GM18870 (cell line): ENCODE results near the gene PPRC1.

ENCODE experiments used
- ATAC-seq: cut with Tn5 transposase; IDR thresholded peaks from one replicate; pipeline ENCODE4 v1.9.1; 2021; ENCODE audit warnings: moderate library complexity; ENCODE audit not compliant: unreplicated experiment

The PPRC1 gene

GRCh38 chr10:102147561-102147960 is 14.7 kb downstream of the PPRC1 start:
- no peak for ATAC-seq

GRCh38 chr10:102148275-102148674 is 15.4 kb downstream of the PPRC1 start:
- no peak for ATAC-seq

GRCh38 chr10:102150970-102151773 is 18.3 kb downstream of the PPRC1 start:
- ATAC-seq: no peak

GRCh38 chr10:102151774-102152544 is 19.1 kb downstream of the PPRC1 start, which contains the start of gene NOLC1:
TSS of gene NOLC1 (plus strand) at chr10:102152389. CDS start at chr10:102152411, 22 bp downstream.
- ATAC-seq: peak; percentile 87

- ATAC-seq: peak; percentile 16
These were observed 19.7 kb downstream of the PPRC1 start for GRCh38 chr10:102152545-102152890.

GRCh38 chr10:102153093-102153620 is 20.3 kb downstream of the PPRC1 start:
- ATAC-seq: no peak

GRCh38 chr10:102154466-102155116 is 21.8 kb downstream of the PPRC1 start:
- no peak for ATAC-seq

- no peak for ATAC-seq
These were observed 24.4 kb downstream of the PPRC1 start for GRCh38 chr10:102157224-102157623.

- no peak for ATAC-seq
These were observed 26.3 kb downstream of the PPRC1 start for GRCh38 chr10:102159051-102159597.

GRCh38 chr10:102159831-102160230 is 27.0 kb downstream of the PPRC1 start:
- no peak for ATAC-seq

- no peak for ATAC-seq
These were observed 30.6 kb downstream of the PPRC1 start for GRCh38 chr10:102163342-102163989.

- no peak for ATAC-seq
These were observed 35.0 kb downstream of the PPRC1 start for GRCh38 chr10:102167861-102168260.

GRCh38 chr10:102170602-102171001 is 37.8 kb downstream of the PPRC1 start:
- no peak for ATAC-seq

- ATAC-seq: no peak
These were observed 39.4 kb downstream of the PPRC1 start for GRCh38 chr10:102172288-102172687.

GRCh38 chr10:102175415-102175814 is 42.6 kb downstream of the PPRC1 start:
- ATAC-seq: no peak

GRCh38 chr10:102184606-102185005 is 51.8 kb downstream of the PPRC1 start:
- ATAC-seq: no peak

GRCh38 chr10:102185272-102185671 is 52.4 kb downstream of the PPRC1 start:
- no peak for ATAC-seq

- no peak for ATAC-seq
These were observed 53.1 kb downstream of the PPRC1 start for GRCh38 chr10:102185811-102186527.

- ATAC-seq: no peak
These were observed 55.6 kb downstream of the PPRC1 start for GRCh38 chr10:102188298-102188940.
